H1 (cell line): ENCODE results near the gene IPO11.

Experiments
- EP300 ChIP-seq, 2 experiments: IDR thresholded peaks; 1 replicate in 1 of 2; 2 replicates in 1 of 2; pipeline ENCODE4 v1.6.1; 2011 to 2012; ENCODE audit warnings: low read depth in 2 of 2, low read length in 2 of 2, mild to moderate bottlenecking in 2 of 2, borderline replicate concordance in 1 of 2, inconsistent platforms in 1 of 2, moderate library complexity in 1 of 2
- EZH2 ChIP-seq: fragments of 200-600 bp; sonication (generic); IDR thresholded peaks from 2 replicates; pipeline ENCODE4 v1.7.1; 2012; ENCODE audit warnings: low read depth, mild to moderate bottlenecking, moderate library complexity, low read length, inconsistent platforms; ENCODE audit not compliant: severe bottlenecking
- GTF2F1 ChIP-seq: IDR thresholded peaks from 2 replicates; pipeline ENCODE4 v1.6.1; 2012; ENCODE audit warnings: low read depth, low read length, improper control_type of control experiment, borderline replicate concordance
- JUN ChIP-seq: IDR thresholded peaks from 2 replicates; pipeline ENCODE4 v1.6.1; 2011; ENCODE audit warnings: low read depth, mild to moderate bottlenecking, improper control_type of control experiment, low read length
- MAFK ChIP-seq: IDR thresholded peaks from 2 replicates; pipeline ENCODE4 v1.6.1; 2012; ENCODE audit warnings: low read depth, mild to moderate bottlenecking, improper control_type of control experiment, low read length
- TF ChIP-seq, protein P1 (sequence below), 3 experiments: IDR thresholded peaks; 1 replicate in 2 of 3; 2 replicates in 1 of 3; pipeline versions ENCODE4 v1.5.1 to v1.6.1; 2011; ENCODE audit warnings: low read length in 3 of 3, mild to moderate bottlenecking in 3 of 3, inconsistent platforms in 2 of 3, low read depth in 1 of 3, moderate library complexity in 1 of 3; ENCODE audit not compliant: insufficient read depth in 1 of 3; ENCODE audit errors: control extremely low read depth in 1 of 3
- TF ChIP-seq, protein P2 (sequence below): IDR thresholded peaks from 2 replicates; pipeline ENCODE4 v1.6.1; 2012; ENCODE audit warnings: inconsistent platforms

DNA sequence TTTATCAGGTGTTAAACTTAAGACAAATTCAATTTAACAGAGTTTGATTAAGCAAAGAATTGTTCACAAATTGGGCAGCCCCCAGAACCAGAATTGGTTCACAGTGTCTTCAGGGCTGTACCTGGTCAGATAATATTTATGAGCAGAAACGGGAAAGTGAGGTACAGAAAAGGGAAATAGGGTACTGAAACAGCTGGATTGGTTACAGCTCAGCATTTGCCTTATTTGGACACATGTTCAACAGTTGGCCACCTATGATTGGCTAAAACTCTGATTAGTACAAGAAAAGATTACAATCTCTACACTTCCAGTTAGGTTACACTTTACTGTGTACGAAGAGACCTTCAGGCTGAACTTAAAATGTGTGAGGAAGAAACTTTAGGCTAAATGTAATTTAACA is 184.8 kb downstream of the IPO11 start:
- no peak for TF ChIP-seq EZH2
- TF ChIP-seq, protein P1, sequence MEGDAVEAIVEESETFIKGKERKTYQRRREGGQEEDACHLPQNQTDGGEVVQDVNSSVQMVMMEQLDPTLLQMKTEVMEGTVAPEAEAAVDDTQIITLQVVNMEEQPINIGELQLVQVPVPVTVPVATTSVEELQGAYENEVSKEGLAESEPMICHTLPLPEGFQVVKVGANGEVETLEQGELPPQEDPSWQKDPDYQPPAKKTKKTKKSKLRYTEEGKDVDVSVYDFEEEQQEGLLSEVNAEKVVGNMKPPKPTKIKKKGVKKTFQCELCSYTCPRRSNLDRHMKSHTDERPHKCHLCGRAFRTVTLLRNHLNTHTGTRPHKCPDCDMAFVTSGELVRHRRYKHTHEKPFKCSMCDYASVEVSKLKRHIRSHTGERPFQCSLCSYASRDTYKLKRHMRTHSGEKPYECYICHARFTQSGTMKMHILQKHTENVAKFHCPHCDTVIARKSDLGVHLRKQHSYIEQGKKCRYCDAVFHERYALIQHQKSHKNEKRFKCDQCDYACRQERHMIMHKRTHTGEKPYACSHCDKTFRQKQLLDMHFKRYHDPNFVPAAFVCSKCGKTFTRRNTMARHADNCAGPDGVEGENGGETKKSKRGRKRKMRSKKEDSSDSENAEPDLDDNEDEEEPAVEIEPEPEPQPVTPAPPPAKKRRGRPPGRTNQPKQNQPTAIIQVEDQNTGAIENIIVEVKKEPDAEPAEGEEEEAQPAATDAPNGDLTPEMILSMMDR (IDR thresholded peaks at IDR 0.05; ENCODE audit: control extremely low read depth in 1 of 3, insufficient read depth in 1 of 3, low read depth in 1 of 3, low read length in 3 of 3): no peak
- TF ChIP-seq JUN: no peak
- no peak for TF ChIP-seq GTF2F1
- no peak for TF ChIP-seq MAFK
- TF ChIP-seq, protein P2, sequence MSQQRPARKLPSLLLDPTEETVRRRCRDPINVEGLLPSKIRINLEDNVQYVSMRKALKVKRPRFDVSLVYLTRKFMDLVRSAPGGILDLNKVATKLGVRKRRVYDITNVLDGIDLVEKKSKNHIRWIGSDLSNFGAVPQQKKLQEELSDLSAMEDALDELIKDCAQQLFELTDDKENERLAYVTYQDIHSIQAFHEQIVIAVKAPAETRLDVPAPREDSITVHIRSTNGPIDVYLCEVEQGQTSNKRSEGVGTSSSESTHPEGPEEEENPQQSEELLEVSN: no peak
- TF ChIP-seq EP300 (IDR thresholded peaks at IDR 0.05; ENCODE audit: borderline replicate concordance in 1 of 2, low read depth in 2 of 2, low read length in 2 of 2): no peak
